ENCODE results near the gene RAB4A. TPM values are rescaled to one million over a fixed set of nuclear protein-coding genes. Genes with fewer than 3 reads are reported as not detected.
A peak's percentile ranks its signal among the peaks of the same experiment; 100 is the strongest.

The RAB4A gene
- polyA plus RNA-seq, 4 donors: 55.6 to 57.7 (median 57.3) TPM

DNA sequence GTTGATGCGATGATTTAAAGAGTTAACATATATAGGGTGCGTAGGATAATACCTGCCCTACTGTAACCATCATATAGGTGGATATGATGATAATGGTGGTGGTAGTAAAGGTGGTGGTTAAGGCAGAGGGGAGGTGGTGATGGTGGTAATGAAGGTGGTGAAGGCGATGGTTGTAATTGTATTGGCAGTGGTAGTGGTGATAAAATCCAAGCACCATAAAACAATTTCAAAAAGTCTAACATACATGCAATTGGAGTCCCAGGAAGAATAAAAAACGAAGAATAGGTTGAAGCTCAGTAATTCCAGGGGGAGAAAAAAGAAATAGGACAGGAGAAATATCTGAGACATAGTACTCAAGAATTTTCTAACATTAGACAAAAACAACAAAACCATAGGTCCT, 27.3 kb upstream of the RAB4A start:
- no peak for DNase-seq (ENCODE audit: low read depth in 4 of 4, low spot score in 2 of 4)

DNA sequence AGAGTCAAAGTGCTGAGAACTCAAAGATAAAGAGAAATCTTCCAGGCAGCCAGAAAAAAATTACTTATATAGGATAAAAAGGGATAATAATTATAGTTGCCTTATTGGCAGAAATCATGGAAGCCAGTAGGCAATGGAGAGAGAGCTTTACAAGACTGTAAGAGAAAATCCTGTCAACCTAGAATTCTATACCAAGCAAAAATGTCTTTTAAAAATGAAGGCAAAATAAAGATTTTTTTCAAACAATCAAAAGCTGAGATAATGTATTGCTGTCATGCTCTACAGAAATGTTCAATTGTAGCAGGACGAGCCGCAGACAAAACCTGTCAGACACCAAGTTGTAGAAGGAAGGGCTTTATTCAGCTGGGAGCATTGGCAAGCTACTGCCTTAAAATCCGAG, 26.8 kb upstream of the RAB4A start:
- no peak for DNase-seq (ENCODE audit: low read depth in 4 of 4, low spot score in 2 of 4)

DNA sequence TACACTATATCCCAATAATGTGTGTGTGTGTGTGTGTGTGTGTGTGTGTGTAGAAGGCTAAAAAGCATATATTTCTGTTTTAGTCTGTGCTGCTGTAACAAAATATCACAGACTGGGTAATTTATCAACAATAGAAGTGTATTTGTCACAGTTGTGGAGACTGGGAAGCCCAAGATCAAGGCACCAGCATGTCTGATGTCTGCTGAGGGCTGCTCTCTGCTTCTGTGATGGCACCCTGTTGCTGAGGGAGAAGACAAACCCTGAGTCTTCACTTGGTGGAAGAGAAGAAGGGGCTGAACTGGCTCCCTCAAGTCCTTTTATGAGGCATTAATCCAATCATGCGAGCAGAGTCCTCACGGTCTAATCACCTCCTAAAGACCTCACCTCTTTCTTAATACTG, 23.0 kb upstream of the RAB4A start:
- no peak for DNase-seq (ENCODE audit: low read depth in 4 of 4, low spot score in 2 of 4)

DNA sequence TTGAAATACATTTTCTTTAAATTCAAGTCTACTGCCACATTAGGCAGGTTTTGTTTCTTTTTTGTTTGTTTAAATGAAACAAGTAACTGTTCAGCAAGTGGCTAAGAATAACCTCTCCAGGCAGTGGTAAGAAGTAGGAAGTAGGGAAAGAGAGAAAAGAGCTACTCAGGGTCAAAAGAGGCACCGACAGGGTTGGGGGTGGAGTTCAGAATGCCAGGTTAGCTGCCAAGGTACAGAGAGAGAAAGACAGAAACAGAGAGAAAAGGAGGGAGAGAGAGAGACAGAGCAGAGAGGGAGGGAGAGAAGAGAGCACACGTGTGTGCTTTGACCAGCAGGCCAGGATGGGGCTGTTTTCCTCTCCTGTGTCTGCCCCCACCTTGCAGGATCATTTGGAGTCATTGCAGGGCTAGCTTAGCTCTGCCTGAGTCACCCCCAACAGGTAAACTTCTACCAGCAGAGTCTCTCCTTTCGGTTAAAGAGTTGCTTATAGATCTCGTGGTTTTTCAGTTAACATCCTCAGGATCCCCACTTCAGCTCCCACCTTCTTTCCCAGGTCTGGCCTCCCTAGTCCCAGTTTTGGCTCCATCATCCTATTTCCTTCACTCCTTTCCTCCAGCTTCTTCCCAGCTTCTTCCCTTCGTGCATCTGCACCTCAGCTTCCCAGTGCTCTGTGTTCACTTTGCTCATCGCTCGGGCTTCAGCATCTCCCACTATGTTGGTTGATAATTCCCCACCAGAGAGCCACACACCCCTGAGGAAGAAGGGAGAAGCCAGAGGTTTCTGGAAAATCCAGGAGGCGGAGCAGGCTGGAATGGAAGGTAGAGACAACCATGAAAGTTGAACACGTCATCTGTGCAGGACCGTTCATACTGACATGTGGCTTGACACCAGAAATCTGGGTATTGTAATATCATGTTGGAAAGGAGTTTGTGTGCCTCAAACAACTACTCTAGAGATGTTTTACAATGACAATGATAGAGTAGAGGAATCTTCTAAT, 21.8 kb upstream of the RAB4A start:
- DNase-seq (ENCODE audit: low read depth in 4 of 4, low spot score in 2 of 4): no peak

DNA sequence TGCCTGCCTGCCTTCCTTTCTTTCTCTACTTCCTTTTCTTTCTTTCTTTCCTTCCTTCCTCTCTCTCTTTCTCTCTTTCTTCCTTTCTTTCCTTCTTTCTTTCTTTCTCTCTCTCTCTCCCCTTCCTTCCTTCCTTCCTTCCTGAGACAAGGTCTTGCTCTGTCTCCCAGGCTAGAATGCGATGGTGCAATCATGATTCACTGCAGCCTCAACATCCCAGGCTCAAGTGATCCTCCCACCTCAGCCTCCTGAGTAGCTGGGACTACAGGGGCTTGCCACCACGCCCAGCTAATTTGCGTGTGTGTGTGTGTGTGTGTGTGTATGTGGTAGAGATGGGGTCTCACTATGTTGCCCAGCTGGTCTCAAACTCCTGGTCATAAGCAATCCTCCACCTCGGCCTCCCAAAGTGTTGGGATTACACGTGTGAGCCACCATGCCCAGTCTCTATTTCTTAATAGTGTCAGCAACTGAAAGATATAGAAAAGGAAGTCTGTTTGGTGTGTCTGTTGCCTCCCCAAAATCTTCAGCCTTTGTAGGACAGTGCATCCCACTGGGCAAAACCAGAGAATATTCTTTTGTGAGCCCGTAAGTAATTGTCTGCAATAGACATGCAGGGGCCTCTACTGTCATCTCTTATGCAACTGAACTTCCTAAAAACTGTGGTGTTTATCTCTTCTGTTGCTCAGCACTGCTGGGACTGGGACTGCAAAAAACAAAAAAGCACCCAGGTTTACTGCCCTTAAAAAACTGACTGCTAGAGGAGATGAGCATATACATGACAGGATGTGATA, 20.9 kb upstream of the RAB4A start:
- DNase-seq (ENCODE audit: low read depth in 4 of 4, low spot score in 2 of 4): no peak

DNA sequence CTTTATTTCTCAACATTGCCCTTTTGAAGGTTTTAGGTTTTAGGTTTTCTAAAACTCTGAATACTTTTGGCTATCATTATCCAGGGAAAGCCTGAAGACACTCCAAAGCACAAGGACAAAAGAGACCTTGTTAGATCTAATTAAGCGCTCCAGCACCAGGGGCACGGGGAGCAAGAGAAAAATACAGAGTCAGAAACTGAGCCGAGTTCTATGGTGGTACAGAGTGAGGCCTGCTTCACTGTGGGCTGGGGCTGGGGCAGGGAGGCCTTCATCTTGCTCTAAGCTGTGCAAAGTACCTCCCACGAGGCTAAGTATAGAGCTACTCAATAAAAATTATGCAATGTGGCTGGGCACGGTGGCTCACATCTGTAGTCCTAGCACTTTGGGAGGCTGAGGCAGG, 19.7 kb upstream of the RAB4A start:
- DNase-seq (ENCODE audit: low read depth in 4 of 4, low spot score in 2 of 4): no peak

DNA sequence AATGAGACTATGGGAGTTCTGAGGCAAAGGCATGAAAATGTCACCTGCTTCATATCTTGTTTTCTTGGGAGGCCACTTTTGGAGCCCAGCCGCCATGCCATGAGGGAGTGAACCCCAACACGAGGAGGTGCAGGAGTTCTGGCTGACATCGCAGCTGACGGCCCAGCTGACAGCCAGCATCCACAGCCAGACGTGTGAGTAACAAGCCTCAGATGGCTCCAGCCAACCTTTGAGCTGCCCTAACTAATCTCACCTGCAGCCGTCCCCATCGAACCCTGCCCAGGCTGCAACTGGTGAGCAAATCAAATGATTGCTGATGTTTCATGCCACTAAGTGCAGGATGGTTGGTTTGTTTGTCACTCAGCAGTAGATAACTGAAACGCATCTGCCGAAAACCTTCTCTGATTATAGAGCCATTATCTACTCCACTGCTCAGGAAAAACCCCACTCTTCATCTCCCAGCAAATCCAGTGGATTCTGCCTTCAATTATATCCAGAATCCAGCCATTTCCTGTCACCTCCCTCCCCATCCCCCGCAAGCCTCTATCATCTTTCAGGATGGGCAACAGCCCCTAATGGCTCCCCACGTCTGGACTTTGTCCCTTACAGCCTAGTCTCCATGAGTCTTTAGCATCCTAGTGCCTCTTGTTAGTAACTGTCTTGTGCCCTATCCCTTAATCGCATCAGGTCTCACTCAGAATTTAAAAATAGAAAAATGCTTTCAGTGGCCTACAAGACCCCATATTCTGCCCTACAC, 18.5 kb upstream of the RAB4A start:
- no peak for DNase-seq (ENCODE audit: low read depth in 4 of 4, low spot score in 2 of 4)

DNA sequence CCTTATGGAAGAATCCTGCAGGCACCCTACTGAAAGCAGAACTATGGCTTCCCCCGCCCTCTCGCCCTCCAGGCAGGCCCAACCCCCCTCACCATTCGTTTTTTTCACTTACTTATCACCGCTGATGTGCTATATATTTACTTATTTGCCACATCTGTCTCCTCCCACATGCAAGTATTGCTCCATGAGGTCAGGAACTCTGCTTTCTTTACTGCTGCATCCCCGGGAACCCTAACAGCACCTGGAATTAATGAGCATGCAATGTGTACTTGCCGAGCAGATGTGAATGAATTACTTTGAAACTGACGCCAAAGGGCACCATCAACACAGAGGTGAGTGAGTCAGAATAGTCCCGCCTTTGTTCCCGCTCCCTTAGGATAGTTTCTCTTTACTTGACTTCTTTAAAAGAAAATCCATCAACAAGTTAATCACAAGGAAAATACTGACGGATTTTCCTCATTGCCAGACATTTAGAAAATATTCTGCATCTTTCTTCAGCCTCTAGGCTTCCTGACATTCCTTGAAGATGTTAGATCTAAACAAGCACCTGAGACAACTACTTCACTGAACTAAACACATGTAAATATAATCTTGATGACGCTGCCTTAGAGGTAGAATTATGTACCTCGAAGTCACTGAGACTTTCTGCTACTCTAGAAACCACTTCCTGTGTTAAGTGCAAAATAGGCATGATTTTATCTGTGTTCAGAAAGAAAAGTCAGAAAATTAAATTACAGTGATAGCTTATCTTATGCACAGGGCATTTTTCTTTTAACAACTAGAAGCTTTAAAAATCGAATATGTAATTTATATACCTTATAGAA, 17.5 kb upstream of the RAB4A start:
- no peak for DNase-seq (ENCODE audit: low read depth in 4 of 4, low spot score in 2 of 4)

DNA sequence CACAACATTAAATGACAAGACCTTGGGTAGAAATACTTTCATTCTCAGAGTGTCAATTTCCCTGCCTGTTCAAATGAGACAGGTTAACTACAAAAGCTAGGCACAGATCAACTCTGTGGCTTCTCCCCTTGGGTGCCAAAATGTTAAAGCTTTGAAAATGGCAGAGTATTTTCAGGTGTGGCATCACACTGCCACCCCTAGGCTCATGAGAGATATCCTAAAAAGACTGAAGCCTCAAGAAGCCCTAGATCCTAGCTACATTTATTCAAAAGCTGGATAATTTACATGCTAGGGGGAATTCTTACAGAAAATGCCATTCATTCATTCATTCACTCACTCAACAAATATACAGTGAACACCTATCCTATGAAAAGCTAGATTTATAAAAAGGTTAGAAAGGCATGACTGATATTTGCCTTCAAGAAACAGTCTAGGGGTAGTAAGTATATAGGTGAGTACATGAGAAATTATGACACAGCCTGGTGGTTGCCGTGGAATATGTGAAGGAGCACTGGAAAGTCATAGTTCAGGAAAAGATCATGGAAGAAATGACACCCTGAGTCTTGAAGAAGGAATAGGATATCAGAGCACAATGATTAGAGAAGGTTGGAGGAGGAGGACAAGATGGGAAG, 15.9 kb upstream of the RAB4A start:
- no peak for DNase-seq (ENCODE audit: low read depth in 4 of 4, low spot score in 2 of 4)

DNA sequence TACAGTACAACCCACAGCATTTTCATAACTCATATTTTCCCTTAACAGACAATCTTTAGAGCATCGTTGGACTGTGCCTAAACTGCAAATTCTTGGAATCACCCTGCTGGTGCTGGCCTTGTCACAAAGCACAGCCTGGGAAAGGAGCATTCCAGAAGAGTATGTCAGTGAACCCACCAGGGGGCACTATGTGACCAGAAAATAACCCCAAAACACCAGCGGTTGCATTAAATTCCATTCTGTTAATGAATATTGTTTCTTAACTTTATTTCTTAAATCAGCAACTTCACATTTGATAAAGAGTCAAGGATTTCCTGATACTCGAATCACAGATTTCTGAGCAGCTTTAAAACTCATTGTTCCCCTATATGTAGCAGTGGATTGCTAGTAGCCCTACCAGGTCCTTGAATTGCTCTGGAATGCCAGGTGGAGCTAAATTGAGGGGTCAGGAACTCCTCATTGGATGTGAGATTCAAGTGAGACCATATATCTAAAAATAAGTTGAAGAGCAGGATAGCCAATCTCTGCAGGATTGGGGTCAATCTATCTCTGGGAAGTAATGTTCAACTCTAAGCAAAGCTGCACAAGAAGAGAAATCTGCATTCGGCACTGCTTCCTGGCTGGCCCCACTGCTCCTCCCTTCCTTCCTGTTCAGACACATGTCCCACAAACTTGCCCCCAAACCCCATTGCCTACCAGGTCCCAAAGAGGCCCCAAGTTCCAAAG, 12.7 kb upstream of the RAB4A start:
- peak in 1 of 4 donors; percentile 41 for DNase-seq (ENCODE audit: low read depth in 4 of 4, low spot score in 2 of 4)

DNA sequence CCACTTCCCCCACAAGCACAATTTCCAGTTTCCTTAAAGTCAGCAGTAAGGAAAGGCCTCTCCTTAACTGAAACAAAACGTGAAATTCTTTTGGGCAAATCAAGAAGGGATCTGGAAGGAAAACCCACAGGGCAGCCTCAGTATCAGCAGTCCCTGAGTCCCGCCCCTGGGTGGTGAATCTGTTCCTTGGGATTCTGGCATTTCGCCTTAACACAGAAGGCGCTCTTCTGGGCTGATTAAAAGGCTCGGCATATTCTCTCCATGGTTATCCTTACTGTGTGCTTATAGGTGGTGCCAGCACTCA, 12.2 kb upstream of the RAB4A start:
- no peak for DNase-seq (ENCODE audit: low read depth in 4 of 4, low spot score in 2 of 4)

DNA sequence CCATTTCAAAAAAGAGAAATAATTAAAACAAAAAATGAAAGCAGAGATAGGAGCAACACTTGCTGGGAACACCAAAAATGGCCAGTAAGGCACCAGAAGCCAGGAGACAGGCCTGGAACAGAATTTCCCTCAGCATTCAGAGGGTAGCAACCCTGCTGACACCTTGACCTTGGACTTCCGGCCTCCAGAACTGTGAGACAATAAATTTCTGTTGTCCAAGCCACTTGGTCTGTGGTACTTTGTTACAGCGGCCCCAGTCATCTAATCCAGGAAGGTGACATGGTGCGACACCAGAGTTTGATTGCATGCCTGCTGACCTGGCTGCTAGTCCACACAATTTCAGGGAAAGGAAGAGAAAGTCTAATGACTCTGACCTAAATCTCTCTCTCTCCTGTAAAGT, 10.6 kb upstream of the RAB4A start:
- no peak for DNase-seq (ENCODE audit: low read depth in 4 of 4, low spot score in 2 of 4)

DNA sequence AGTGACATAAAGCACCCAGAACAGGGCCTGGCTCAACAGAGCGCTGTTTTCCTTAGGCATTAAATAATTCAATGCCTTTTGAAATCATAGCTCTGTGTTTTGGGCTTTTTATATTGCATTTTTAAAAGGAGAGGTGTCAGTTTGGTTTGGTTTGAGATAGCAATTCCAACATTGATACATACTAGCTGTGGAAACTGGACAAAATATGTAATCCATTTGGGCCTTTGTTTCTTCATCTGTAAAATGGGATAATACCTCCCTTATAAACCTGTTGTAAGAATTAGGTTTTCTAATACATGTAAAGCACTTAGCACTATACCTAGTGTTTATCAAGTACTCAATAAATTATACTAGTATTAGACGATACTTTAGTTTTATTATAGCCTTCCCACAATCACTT, 8.7 kb upstream of the RAB4A start:
- no peak for DNase-seq (ENCODE audit: low read depth in 4 of 4, low spot score in 2 of 4)

DNA sequence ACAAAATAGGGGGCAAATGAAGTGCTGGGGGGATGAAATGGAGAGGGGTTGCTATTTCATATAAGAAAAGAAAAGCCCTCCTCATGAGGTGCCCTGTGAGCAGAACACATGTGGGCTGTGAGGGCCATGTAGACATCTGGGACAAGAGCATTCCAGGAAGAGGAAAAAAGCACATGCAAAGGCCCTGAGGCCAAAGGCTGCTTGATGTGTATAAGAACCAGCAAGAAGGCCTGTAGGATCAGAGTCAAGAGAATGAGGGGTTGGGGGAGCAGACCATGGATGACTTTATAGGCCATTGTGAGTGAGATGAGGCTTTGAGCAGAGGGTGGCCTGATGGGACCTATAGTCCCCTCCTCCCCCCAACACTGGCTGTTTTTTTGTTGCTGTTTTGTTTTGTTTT, 7.7 kb upstream of the RAB4A start:
- DNase-seq (ENCODE audit: low read depth in 4 of 4, low spot score in 2 of 4): no peak

DNA sequence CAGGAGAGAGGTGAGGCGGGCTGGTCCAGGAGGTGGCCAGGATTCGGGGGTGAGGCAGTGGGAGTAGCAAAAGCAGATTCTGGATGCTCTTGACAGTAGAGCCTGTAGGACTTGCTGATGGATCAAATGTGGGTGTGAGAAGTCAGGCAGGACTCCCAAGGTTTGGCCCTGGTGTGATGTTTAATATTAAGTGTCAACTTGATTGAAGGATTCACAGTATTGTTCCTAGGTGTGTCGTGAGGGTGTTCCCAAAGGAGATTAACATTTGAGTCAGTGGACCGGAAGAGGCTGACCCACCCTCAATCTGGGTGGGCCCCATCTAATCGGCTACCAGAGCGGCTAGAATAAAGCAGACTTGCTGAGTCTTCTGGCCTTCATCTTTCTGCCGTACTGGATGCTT, 6.8 kb upstream of the RAB4A start:
- DNase-seq (ENCODE audit: low read depth in 4 of 4, low spot score in 2 of 4): no peak

DNA sequence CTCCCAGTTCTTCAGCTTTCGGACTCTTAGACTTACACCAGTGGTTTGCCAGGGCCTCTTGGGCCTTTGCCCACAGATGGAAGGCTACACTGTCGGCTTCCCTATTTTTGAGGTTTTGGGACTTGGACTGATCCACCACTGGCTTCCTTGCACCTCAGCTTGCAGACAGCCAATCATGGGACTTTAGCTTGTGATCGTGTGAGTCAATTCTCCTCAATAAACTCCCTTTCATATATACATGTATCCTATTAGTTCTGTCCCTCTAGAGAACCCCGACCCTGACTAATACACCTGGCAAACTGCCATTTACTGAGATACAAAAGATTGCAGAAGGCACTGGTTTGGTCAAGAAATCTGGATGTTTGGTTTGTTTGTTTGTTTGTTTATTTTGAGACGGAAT, 6.4 kb upstream of the RAB4A start:
- no peak for DNase-seq (ENCODE audit: low read depth in 4 of 4, low spot score in 2 of 4)

DNA sequence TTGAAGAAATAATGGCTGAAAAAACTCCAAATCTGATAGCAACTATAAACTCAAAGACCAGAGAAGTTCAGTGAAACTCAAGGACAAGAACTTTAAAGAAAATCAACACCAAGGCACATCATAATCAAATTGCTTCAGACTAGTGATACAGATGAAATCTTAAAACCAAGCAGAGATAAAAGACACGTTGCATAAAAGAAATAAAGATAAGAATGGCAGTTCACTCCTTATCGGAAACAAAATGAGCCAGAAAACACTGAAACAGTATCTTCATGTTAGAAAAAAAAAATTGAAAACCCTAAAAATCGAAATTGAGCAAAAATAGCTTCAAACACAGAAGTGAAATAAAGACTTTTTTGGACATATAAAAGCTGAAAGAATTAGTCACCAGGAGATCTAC, 4.6 kb upstream of the RAB4A start:
- no peak for DNase-seq (ENCODE audit: low read depth in 4 of 4, low spot score in 2 of 4)

DNA sequence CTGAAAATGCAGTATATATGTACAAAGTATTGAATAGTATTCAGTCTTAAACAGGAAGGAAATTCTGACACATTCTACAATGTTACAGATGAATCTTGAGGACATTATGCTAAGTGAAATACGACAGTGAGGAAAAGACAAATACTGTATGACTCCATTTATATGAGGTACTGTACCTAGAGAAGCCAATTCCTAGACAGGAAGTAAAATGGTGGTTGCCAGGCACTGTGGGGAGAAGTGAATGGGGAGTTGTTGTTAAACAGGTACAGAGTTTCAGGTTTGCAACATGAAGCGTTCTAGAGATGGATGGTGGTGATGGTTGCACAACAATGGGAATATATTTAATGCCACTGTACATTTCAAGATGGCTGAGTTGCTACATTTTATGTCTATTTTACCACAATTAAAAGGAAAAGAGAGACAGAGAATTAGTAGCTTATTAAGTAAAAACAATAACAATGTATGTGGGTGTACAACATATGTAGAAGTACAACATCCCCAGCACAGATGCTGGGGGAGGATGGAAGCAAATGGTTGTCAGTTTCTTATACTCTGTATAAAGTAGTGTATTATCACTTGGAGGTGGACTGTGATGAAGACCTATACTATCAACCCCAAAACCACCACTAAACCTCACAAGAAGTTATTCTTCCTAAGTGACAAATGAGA, 3.9 kb upstream of the RAB4A start:
- DNase-seq (ENCODE audit: low read depth in 4 of 4, low spot score in 2 of 4): no peak

DNA sequence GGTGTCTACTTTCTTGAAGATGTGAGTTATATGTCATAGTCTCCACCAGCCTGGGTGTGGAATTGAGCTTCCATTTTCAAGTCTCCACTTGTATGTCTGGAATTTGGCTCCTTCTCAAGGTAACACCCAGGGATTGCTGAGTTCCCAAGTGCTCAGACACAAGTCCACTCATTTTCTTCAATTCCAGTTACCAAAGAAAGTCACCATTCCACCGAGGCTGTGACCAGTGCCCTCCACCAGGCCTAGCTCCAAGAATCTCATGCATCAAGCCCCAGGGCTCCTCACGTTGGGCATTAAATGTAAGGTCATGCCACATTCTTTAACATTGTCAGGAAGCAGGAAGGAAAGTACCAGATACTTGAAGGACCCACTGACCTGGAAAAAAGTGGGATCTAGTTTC, 2.4 kb upstream of the RAB4A start:
- no peak for DNase-seq (ENCODE audit: low read depth in 4 of 4, low spot score in 2 of 4)
